Bronchial epithelial cell (primary cell): Measurements from ENCODE around the gene R3HDM2. TPM values are rescaled to one million over a fixed set of nuclear protein-coding genes. Genes with fewer than 3 reads are reported as not detected.
A peak's percentile ranks its signal among the peaks of the same experiment; 100 is the strongest.

Experiments used
- DNase-seq: peaks from one replicate; pipeline ENCODE4 v3.0.0-alpha.2; 2010; ENCODE audit warnings: low read depth
- FAIRE-seq: peaks from 2 replicates; lab custom pipeline; 2011; peaks lifted over from hg19 to GRCh38; lab: Jason Lieb, UNC
- H3K27me3 ChIP-seq: 2 replicates; pipeline ENCODE4 v1.5.1; 2011; ENCODE audit warnings: low read length; ENCODE audit not compliant: control insufficient read depth, insufficient read depth
- H3K36me3 ChIP-seq: 2 replicates; pipeline ENCODE4 v1.5.1; 2011; ENCODE audit warnings: low read length; ENCODE audit not compliant: control insufficient read depth, insufficient read depth
- H3K4me3 ChIP-seq: 2 replicates; pipeline ENCODE4 v1.5.1; 2011; ENCODE audit warnings: mild to moderate bottlenecking, low read depth, low read length, control low read depth
- CTCF ChIP-seq: IDR thresholded peaks from 2 replicates; pipeline ENCODE4 v1.5.1; 2011; ENCODE audit warnings: mild to moderate bottlenecking, moderate library complexity, low read length, control low read depth, inconsistent platforms; ENCODE audit not compliant: insufficient read depth, severe bottlenecking
- total RNA-seq: library from RNA; depleted of rRNA; stranded (reverse); fragments of >200 nt; gene quantifications from 2 replicates; pipeline ENCODE4 v1.2.1, GENCODE V29; 2014

The R3HDM2 gene
- total RNA-seq, 1 donor from 2014 or later = 5.5 TPM

- no peaks in the 10 kb centered on the region for H3K27me3 ChIP-seq
- no peak for TF ChIP-seq CTCF
- no peak for DNase-seq
- H3K36me3 ChIP-seq = no peaks in the 10 kb centered on the region
- H3K4me3 ChIP-seq = no peak overlapping the region
- FAIRE-seq = no peak
These were observed 7.6 kb upstream of the R3HDM2 start for GRCh38 chr12:57438400-57438799.

DNA sequence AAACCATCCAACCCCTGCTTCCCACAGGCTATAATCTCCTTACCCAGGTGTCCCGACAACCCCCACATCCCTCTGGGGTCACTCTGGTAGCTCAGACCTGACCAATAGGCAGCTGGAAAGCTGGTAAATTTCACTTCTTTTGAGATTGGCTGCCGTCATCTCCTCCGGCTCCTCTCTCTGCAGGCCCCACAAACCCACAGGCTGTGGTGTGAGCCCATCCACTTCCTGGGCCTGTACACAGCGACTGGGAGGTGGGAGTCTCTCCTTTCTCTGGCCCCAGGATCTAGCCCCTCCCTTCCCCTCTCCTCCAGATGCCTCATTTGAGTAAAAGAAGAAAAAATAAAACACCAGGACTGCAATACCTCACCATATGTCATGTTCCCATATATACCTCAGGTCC lies 4.5 kb upstream of the R3HDM2 start:
- FAIRE-seq (no peak), DNase-seq (no peak)
- no peak overlapping the region for H3K4me3 ChIP-seq
- no peaks in the 10 kb centered on the region for H3K36me3 ChIP-seq
- H3K27me3 ChIP-seq = no peaks in the 10 kb centered on the region
- TF ChIP-seq CTCF = no peak

- DNase-seq (no peak), FAIRE-seq (no peak)
- H3K27me3 ChIP-seq = no peaks in the 10 kb centered on the region
- no peak within 1 kb of the TSS for H3K4me3 ChIP-seq
- no peak for TF ChIP-seq CTCF
- no peaks in the 10 kb centered on the region for H3K36me3 ChIP-seq
These were observed 3.8 kb upstream of the R3HDM2 start, which contains the start of gene INHBC for GRCh38 chr12:57434517-57435223. Gene INHBC (plus strand): TSS chr12:57434784. CDS start chr12:57434887, 103 bp downstream.

DNA sequence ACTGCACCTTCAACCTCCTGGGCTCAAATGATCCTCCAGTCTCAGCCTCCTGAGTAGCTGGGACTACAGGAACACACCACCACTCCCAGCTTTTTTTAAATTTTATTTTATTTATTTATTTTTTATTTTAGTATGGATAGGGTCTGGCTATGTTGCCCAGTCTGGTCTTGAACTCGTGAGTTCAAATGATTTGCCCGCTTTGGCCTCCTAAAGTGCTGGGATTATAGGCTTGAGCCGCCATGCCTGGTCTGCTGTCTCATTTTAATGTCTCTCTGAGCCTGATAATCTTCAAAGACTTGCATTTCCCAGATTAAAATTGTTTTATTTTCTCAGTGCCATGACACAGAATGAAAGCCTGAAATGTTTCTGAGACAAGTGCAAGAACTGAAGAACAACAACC lies 2.5 kb upstream of the R3HDM2 start:
- FAIRE-seq (no peak), DNase-seq (no peak)
- no peaks in the 10 kb centered on the region for H3K27me3 ChIP-seq
- no peak overlapping the region for H3K4me3 ChIP-seq
- no peaks in the 10 kb centered on the region for H3K36me3 ChIP-seq
- TF ChIP-seq CTCF = no peak

DNA sequence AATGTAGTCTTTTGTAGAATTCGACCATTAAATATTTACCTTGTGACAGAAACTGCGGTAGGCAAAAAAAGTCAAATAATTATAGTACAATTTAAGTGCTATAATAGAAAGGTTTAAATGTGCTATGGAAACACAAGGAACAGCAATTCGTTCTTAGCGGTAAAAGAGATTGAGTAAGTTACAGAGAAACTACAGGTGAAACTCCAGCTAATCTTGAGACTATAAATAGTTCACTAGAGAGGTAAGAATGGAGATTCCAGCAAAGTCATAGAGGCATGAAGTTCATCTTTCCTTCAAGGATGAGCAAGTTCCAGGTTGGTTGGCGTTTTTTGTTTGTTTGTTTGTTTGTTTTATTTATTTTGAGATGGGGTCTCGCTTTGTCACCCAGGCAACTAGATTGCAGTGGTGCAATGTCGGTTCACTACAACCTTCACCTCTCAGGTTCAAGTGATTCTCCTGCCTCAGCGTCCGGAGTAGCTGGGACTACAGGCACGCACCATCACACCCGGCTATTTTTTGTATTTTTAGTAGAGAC lies 878 bp upstream of the R3HDM2 start:
- H3K27me3 ChIP-seq = no peaks in the 10 kb centered on the region
- FAIRE-seq = no peak
- H3K4me3 ChIP-seq = peak overlapping the region; percentile 61

More for the DNA sequence above, 878 bp upstream of the R3HDM2 start:
- no peak for DNase-seq
- H3K36me3 ChIP-seq = no peaks in the 10 kb centered on the region
- TF ChIP-seq CTCF = no peak
